HL-60 (cell line): Measurements from ENCODE around the gene SLC30A10.

Experiments
- CTCF ChIP-seq: IDR thresholded peaks from one replicate; pipeline ENCODE4 v1.5.1; 2011; ENCODE audit warnings: low read length, control low read depth, inconsistent platforms; ENCODE audit not compliant: insufficient read depth
- REST ChIP-seq: IDR thresholded peaks from 2 replicates; pipeline ENCODE4 v1.6.1; 2012; ENCODE audit warnings: low read depth; ENCODE audit not compliant: insufficient replicate concordance
- SPI1 ChIP-seq: IDR thresholded peaks from 2 replicates; pipeline ENCODE4 v1.6.1; 2012; ENCODE audit warnings: low read depth, mild to moderate bottlenecking, borderline replicate concordance

- no peak for TF ChIP-seq CTCF
- no peak for TF ChIP-seq SPI1
- TF ChIP-seq REST: no peak
Measured at GRCh38 chr1:219908170-219908569, 20.2 kb downstream of the SLC30A10 start.
